Measurements from ENCODE around the gene GLO1. TPM values are rescaled to one million over a fixed set of nuclear protein-coding genes. Genes with fewer than 3 reads are reported as not detected.
"Not testable (repeated sequence)": the region's sequence is repeated elsewhere in the genome, so short reads cannot be mapped to it uniquely, and the experiment has no call there.

Gene GLO1
- total RNA-seq, 2 donors from 2014 or later, result 68.7 to 70.8 TPM

DNA sequence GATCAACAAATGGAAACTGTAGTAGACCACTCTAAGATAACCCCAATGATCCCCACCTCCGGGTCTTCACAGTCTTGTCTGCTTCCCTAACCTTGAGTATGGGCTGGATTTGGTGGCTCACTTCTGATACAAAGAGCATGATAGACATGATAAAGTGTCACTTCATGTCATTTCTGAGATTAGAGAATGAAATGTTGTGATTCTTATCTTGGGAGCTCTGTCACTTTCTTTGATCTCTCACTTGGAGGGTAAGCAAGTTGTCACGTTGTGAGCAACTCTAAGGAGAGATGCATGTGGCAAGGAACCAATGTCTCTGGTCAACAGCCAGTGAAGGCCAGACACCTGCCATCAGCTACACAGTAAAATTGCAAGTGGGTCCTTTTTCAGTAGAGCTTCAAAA is 3.0 kb upstream of the GLO1 start:
- Histone ChIP-seq H3K4me3 (no peak overlapping the region), H3K36me3 (no peaks in the 10 kb centered on the region), H3K27ac (no peak overlapping the region), H3K9me3 (no peaks in the 10 kb centered on the region), H3K9ac (ENCODE audit: low read depth in 2 of 2, low read length in 2 of 2) (no peak overlapping the region), H3K4me1 (no peaks in the 10 kb centered on the region), H3K27me3 (no peaks in the 10 kb centered on the region)
- intact Hi-C loops (cut with DNase I), result no loop called here
- TF ChIP-seq CTCF (IDR thresholded peaks at IDR 0.05), result no peak
- no peak for DNase-seq

DNA sequence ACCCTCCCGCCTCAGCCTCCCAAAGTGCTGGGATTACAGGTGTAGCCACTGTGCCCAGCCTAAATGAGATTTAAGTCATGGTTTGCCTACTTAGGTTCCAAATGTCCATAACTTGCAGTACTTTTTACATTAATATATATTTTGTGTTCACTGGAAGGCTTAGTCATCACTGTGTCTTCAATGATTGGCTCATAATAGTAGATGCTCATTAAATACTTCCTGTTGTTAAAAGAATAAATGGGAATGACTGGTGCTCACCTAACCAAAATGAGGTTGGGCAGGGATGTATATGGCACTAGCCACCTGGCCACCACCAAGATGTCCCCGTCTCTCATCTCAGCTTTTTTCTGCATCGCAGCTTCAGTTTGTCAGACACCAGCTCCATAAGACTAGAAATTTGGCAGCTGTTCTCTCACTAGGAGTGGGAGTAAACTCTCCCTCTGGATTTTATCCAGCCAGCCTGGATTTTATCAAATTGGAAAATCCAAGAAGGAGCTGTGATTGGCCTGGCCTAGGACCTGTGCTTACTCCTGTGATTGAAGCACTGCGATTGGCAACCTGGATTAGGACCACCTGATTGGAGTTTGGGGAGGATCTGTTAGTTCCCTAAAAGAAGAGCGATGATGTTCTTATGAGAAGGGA is 1.1 kb upstream of the GLO1 start:
- no peak overlapping the region for H3K9ac ChIP-seq (ENCODE audit: low read depth in 2 of 2, low read length in 2 of 2)
- H3K27ac ChIP-seq, result no peak overlapping the region
- no peaks in the 10 kb centered on the region for H3K36me3 ChIP-seq
- no peaks in the 10 kb centered on the region for H3K4me1 ChIP-seq
- H3K27me3 ChIP-seq, result no peaks in the 10 kb centered on the region
- no peak for TF ChIP-seq CTCF (IDR thresholded peaks at IDR 0.05)
- DNase-seq, result no peak
- H3K4me3 ChIP-seq, result no peak overlapping the region
- H3K9me3 ChIP-seq, result no peaks in the 10 kb centered on the region
- intact Hi-C loops (cut with DNase I), result no loop called here

DNA sequence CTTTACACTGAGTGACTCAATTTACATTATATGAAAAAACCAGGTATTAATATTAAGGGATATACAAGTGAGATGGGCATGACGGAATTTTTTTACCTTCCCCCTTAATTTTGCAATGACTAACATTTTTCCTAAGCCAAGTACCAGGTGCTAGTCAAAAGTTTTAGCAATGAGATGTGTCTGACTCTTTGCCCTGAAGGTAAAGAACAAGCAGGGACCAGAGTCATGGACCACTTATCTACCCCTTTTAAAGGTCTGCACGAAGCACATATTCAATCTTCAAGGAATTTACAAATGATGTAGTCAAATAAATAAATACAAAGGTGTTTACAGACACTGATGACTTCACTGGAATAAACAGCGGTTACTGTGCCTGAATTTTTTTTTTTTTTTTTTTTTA is 1.4 kb downstream of the GLO1 start:
- Histone ChIP-seq H3K27me3 (no peaks in the 10 kb centered on the region), H3K36me3 (no peaks in the 10 kb centered on the region), H3K27ac (no peak overlapping the region), H3K4me1 (no peaks in the 10 kb centered on the region), H3K4me3 (no peak overlapping the region), H3K9me3 (no peaks in the 10 kb centered on the region), H3K9ac (ENCODE audit: low read depth in 2 of 2, low read length in 2 of 2) (no peak overlapping the region)
- no peak for DNase-seq
- TF ChIP-seq CTCF (IDR thresholded peaks at IDR 0.05), result no peak
- intact Hi-C loops (cut with DNase I), result no loop called here

GRCh38 chr6:38699702-38700101 is 3.2 kb downstream of the GLO1 start:
- intact Hi-C loops (cut with DNase I); H3K27ac ChIP-seq; H3K4me3 ChIP-seq; DNase-seq; H3K9me3 ChIP-seq; H3K27me3 ChIP-seq; H3K4me1 ChIP-seq; H3K9ac ChIP-seq (ENCODE audit: low read depth in 2 of 2, low read length in 2 of 2); H3K36me3 ChIP-seq: not testable (repeated sequence)

DNA sequence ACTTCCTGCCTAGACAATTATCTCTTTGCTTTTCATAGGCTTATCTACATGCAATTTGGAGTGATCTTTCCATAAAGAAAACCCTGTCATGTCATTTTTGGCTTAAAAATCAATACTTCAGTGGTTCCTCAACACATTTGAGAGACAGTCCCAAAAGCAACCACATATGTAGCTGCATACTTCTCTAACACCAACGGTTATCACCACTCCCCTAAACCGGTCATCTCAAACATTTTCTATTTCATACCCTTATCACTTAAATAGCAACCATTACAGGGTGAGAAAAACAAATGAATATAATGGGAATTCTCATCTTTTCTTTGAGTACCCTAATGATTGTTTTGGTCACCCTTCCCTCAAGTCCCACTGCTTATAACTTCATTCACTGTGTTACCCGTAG is 5.1 kb downstream of the GLO1 start:
- Histone ChIP-seq H3K9me3 (no peaks in the 10 kb centered on the region), H3K27me3 (no peaks in the 10 kb centered on the region), H3K4me3 (no peak overlapping the region), H3K9ac (ENCODE audit: low read depth in 2 of 2, low read length in 2 of 2) (no peak overlapping the region), H3K27ac (no peak overlapping the region), H3K4me1 (no peaks in the 10 kb centered on the region), H3K36me3 (no peaks in the 10 kb centered on the region)
- intact Hi-C loops (cut with DNase I), result no loop called here
- TF ChIP-seq CTCF (IDR thresholded peaks at IDR 0.05), result no peak
- no peak for DNase-seq

GRCh38 chr6:38696345-38696744 is 6.6 kb downstream of the GLO1 start:
- Histone ChIP-seq H3K9ac (ENCODE audit: low read depth in 2 of 2, low read length in 2 of 2) (no peak overlapping the region), H3K4me3 (no peak overlapping the region), H3K9me3 (no peaks in the 10 kb centered on the region), H3K27me3 (no peaks in the 10 kb centered on the region), H3K27ac (no peak overlapping the region), H3K4me1 (no peaks in the 10 kb centered on the region), H3K36me3 (no peaks in the 10 kb centered on the region)
- intact Hi-C loops (cut with DNase I), result no loop called here
- TF ChIP-seq CTCF (IDR thresholded peaks at IDR 0.05), result no peak
- DNase-seq, result no peak
